HFFc6 (cell line): ENCODE results near the gene CREG1. TPM values are rescaled to one million over a fixed set of nuclear protein-coding genes. Genes with fewer than 3 reads are reported as not detected.

ENCODE experiments used
- DNase-seq: peaks from one replicate; pipeline ENCODE4 v3.0.0-alpha.2; 2018
- H3K27ac Mint-ChIP-seq: 2 replicates; pipeline ENCODE4 v1.8.0; 2020; ENCODE audit warnings: mild to moderate bottlenecking, mixed read lengths
- H3K27me3 Mint-ChIP-seq: 2 replicates; pipeline ENCODE4 v1.8.0; 2021; ENCODE audit warnings: mild to moderate bottlenecking, moderate library complexity, mixed read lengths; ENCODE audit not compliant: insufficient read depth
- H3K36me3 Mint-ChIP-seq: 2 replicates; pipeline ENCODE4 v1.8.0; 2021; ENCODE audit warnings: low read depth, mixed read lengths
- H3K4me1 Mint-ChIP-seq: 2 replicates; pipeline ENCODE4 v1.8.0; 2020; ENCODE audit warnings: low read depth, mixed read lengths
- H3K4me3 Mint-ChIP-seq: 2 replicates; pipeline ENCODE4 v1.8.0; 2020; ENCODE audit warnings: mild to moderate bottlenecking, moderate library complexity, mixed read lengths
- H3K9me3 Mint-ChIP-seq: 2 replicates; pipeline ENCODE4 v1.8.0; 2020; ENCODE audit warnings: mild to moderate bottlenecking, mixed read lengths
- total RNA-seq, 6 experiments: library from RNA; stranded (reverse); fragmentation: NEBNext Ultra II Directional; extraction: Animal tissue kit (Norgen Biotek cat#: 25700); gene quantifications; 2 replicates in 1 of 6; 3 replicates in 5 of 6; pipeline ENCODE4 v1.2.3, GENCODE V29; 2021
- TF ChIP-seq, protein P1 (sequence below): fragments of 200-600 bp; sonication (generic); IDR thresholded peaks from 2 replicates; pipeline ENCODE4 v1.5.0; 2021; ENCODE audit warnings: antibody characterized with exemption, mild to moderate bottlenecking

Gene CREG1
- total RNA-seq, 6 experiments from 2014 or later: 13.6 to 21.7 (median 16.7) TPM

DNA sequence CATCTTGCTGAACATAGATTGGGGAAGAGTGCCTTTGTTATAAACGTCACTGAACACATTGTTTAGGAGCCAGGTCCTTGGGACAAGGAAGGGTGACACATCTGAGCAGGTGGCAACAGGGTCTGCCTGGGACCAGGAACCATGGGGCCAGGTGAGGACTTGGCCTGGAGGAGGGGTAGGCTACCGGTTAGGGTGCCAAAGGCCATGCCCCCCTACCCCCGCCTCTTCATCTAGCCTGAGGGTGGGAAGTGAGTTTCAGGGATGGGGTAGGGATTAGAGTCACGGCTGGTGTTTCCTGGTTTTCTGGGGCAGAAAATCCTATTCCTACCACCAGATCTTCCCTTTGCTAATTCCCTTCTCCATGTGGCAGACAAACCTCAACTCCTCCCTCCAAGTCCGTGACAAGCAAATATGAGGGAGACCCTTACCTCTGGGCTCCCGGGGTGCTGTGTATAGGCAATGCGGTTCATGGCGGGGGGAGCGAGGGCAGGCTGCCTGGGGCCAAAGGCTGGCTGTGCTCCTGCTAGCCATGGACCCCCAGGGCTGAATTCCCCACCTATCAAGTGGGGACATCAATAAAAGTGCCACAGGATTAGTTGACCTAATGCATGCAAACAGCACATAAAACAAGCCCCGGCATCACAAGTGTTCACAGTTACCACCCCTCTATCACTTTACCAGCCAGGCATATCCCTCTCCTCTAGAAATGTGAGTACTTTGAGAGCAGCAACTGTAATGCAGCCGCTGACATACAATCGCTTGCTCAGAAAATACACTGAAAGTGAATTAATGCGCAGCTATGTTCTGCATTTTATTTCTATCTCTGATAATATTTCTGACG, 49.7 kb downstream of the CREG1 start:
- H3K4me1 Mint-ChIP-seq: no peaks in the 10 kb centered on the region
- no peak overlapping the region for H3K4me3 Mint-ChIP-seq
- H3K36me3 Mint-ChIP-seq: no peaks in the 10 kb centered on the region
- TF ChIP-seq, protein P1, sequence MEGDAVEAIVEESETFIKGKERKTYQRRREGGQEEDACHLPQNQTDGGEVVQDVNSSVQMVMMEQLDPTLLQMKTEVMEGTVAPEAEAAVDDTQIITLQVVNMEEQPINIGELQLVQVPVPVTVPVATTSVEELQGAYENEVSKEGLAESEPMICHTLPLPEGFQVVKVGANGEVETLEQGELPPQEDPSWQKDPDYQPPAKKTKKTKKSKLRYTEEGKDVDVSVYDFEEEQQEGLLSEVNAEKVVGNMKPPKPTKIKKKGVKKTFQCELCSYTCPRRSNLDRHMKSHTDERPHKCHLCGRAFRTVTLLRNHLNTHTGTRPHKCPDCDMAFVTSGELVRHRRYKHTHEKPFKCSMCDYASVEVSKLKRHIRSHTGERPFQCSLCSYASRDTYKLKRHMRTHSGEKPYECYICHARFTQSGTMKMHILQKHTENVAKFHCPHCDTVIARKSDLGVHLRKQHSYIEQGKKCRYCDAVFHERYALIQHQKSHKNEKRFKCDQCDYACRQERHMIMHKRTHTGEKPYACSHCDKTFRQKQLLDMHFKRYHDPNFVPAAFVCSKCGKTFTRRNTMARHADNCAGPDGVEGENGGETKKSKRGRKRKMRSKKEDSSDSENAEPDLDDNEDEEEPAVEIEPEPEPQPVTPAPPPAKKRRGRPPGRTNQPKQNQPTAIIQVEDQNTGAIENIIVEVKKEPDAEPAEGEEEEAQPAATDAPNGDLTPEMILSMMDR: no peak
- peaks cover 32% of the 10 kb centered on the region for H3K27me3 Mint-ChIP-seq
- DNase-seq: no peak
- no peak overlapping the region for H3K27ac Mint-ChIP-seq
- no peaks in the 10 kb centered on the region for H3K9me3 Mint-ChIP-seq

DNA sequence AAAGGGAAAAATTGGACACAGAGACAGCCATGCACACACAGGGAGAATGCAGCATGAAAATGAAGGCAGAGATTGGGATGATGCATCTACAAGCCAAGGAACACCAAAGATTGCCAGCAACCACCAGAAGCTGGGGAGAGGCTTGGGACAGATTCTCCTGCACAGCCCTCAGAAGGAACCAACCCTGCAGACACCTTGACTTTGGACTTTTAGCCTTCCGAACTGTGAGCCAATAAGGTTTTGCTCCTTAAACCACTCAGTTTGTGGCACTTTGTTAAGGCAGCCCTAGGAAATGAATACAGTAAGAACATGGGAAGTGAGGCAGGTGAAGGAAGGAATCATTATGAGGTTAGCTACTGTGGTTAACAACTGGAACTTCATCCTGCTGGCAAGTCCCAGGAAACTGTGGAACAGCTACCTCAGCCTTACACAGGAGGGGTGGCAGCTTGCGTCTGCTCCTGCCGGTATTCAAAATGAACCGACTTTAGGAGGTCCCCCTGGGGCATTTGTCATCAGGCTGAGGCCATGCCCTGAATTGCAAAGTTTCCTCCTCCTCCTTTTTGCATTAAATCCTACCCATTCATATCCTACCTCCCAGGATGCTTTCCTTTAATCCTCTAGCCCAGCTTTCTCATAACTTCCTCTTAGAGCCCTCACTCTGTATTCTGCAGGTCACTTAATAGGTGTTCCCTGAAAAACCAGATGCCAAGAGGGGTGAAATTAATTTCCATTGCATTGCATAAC, 50.7 kb downstream of the CREG1 start:
- H3K9me3 Mint-ChIP-seq: no peaks in the 10 kb centered on the region
- DNase-seq: no peak
- no peak overlapping the region for H3K27ac Mint-ChIP-seq
- TF ChIP-seq, protein P1: no peak
- no peaks in the 10 kb centered on the region for H3K36me3 Mint-ChIP-seq
- peaks cover 33% of the 10 kb centered on the region for H3K27me3 Mint-ChIP-seq
- H3K4me3 Mint-ChIP-seq: no peak overlapping the region
- no peaks in the 10 kb centered on the region for H3K4me1 Mint-ChIP-seq

DNA sequence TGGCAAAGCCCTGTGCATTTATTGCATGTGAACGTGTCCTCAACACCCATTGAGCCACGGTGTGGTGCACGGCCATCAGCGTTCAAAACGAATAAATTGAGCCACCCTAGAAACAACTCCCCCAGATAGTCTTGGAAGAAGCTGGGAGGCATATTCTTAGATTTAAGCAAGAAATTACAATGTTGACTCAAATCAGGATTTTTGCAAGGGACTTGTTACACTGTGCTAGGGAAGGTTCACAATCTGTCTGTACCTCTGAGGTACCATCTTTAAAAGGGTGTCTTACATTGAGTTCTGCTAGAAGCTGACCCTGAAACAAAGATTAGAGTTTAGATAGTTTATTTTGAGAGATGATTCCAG, 51.4 kb downstream of the CREG1 start:
- Mint-ChIP-seq H3K27ac (no peak overlapping the region), H3K27me3 (peaks cover 36% of the 10 kb centered on the region), H3K4me1 (no peaks in the 10 kb centered on the region), H3K36me3 (no peaks in the 10 kb centered on the region), H3K9me3 (no peaks in the 10 kb centered on the region), H3K4me3 (no peak overlapping the region)
- DNase-seq: no peak
- TF ChIP-seq, protein P1: no peak

DNA sequence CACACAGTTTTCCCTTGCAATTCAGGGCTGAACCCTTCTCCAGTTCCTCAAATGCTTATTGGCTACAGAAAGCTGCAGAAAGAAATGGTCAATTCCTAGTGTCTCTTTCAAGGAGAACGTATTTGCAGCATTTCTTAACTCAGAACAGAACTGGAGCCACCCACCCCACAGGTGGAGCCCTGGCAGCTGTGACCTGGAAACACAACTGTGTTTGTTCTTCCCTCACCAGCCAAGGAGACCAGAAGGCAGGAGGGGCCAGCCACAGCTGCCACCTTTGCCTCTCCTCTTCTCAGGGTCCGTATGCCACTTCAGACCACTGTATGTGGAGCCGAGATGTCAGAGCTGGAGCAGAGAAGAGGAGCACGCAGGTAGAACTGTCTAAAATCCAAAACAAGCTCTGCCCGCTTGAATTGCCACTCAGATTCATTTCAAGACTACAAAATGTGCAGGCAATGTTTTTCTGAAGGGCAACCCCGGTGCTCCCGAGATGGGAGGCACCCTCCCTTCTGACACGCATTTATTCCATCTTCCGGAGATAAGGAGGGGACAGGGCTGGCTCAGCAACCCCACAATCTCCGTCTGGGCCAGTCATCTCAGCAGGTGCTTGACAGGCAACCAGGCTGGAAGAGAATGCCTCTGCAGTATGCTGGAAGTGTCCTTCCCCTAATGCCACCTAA, 51.9 kb downstream of the CREG1 start:
- TF ChIP-seq, protein P1: no peak
- Mint-ChIP-seq H3K27ac (no peak overlapping the region), H3K9me3 (no peaks in the 10 kb centered on the region), H3K27me3 (peaks cover 40% of the 10 kb centered on the region), H3K4me3 (no peak overlapping the region), H3K4me1 (no peaks in the 10 kb centered on the region), H3K36me3 (no peaks in the 10 kb centered on the region)
- DNase-seq: no peak

DNA sequence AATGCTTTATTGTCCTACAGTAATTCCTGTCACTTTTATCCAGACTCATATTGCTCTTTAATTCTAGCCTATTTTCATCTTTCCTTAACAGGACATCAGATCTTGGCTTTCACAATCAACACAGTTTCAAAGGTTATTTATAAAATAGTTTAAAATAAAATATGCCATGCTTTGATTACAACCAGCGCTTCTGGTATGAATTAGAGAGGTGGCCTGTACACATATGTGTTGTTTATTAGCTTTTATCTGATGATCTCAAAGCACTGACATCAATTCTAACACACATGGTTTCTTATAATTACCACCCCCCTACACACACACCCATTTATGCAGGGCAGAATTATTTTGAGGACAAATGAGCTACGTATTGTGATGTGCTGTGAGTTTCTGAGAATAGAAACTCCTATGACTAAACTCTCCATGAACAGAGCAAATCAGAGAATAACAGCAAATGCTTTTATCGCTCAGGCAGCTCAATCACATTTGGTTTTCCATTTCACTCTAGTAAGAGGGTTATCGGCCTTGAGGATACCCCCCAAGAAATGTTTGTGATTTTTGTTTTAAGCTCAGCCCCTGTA, 53.2 kb downstream of the CREG1 start:
- Mint-ChIP-seq H3K36me3 (no peaks in the 10 kb centered on the region), H3K27me3 (peaks cover 52% of the 10 kb centered on the region), H3K4me1 (no peaks in the 10 kb centered on the region), H3K27ac (no peak overlapping the region), H3K4me3 (no peak overlapping the region), H3K9me3 (no peaks in the 10 kb centered on the region)
- TF ChIP-seq, protein P1: no peak
- DNase-seq: no peak
